Measurements from ENCODE around the gene B3GNT3. TPM values are rescaled to one million over a fixed set of nuclear protein-coding genes. Genes with fewer than 3 reads are reported as not detected.

B3GNT3 gene
- total RNA-seq, 4 donors from 2014 or later, result 4.7 TPM; not detected in 3

DNA sequence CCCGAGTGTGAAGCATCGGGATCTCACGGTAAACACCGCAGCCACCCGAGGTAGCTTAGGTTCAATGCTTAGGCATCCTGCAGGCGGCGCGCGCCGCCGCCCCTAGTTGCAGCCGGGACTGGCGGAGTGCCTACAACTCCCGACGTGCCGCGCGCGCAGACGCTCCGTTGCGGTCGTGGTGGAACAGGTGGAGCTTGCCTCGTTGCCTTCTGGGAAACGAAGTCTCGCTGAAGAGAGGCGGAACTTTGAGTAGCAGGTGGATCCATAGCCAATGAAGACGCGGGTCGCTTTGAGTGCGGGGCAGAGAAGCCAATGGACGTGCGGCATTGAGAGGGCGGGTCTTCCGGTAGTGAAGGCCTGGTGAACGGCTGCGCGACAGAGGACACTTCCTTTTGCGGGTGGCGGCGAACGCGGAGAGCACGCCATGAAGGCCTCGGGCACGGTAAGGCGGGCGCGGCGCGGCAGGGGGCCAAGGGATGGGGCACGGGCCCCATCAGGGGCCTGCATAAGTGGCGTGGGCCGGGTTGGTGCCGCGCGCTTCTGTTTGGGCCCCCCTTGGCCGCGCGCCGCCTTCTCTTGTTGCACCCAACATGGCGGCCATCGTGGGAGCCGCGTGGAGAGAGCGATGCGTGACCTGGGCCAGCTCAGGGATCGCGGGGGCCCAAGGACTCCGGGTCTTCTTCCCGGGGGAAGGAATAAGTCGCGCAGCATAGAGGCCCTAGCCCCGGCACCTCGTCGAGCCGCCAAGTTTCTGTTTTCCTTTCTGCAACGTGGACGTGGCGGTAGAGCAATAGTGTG lies 64.8 kb downstream of the B3GNT3 start, which contains the start of gene RPL18A:
RPL18A (plus strand) TSS at position 378 of the 798 bp plus-strand sequence; CDS start at position 425, 47 bp downstream.
- no peaks in the 10 kb centered on the region for H3K27me3 ChIP-seq
- ATAC-seq, result peak; percentile 100

DNA sequence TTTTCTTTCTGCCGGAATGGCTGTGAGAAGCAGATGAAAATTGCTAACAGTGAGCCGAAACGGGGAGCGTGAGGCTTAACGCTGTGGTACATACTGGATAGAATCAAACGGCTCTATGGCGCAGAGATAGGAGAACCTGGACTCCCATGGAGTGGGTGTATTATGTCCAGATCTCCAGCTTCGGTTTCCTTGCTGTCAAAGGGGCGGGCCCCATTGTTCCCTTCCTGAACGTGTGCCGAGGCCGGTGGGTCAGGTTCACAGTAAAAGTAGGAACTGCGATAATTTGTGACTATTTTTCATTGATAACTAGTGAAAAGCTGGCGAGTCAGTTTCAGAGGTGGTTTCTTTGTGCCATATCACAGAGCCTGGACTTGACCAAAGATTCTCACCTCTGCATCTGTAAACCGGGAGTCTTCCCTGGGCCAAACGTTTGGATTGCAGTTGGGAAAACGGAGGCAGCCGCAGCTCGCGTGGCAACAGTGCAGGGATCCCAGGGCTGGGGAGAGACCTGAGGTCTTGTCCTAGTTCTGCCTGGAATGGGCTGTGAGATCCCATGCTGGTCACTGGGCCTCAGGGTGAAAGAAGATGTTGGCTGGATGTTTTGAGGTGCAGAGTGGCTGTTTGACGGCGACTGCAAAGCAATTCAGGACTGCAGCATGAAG lies 65.5 kb downstream of the B3GNT3 start:
- TF ChIP-seq, protein P1, sequence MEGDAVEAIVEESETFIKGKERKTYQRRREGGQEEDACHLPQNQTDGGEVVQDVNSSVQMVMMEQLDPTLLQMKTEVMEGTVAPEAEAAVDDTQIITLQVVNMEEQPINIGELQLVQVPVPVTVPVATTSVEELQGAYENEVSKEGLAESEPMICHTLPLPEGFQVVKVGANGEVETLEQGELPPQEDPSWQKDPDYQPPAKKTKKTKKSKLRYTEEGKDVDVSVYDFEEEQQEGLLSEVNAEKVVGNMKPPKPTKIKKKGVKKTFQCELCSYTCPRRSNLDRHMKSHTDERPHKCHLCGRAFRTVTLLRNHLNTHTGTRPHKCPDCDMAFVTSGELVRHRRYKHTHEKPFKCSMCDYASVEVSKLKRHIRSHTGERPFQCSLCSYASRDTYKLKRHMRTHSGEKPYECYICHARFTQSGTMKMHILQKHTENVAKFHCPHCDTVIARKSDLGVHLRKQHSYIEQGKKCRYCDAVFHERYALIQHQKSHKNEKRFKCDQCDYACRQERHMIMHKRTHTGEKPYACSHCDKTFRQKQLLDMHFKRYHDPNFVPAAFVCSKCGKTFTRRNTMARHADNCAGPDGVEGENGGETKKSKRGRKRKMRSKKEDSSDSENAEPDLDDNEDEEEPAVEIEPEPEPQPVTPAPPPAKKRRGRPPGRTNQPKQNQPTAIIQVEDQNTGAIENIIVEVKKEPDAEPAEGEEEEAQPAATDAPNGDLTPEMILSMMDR (IDR thresholded peaks at IDR 0.05), result no peak
- TF ChIP-seq POLR2A (IDR thresholded peaks at IDR 0.05), result no peak
- TF ChIP-seq EP300 (IDR thresholded peaks at IDR 0.05), result no peak
- TF ChIP-seq POLR2AphosphoS5 (IDR thresholded peaks at IDR 0.05), result no peak
- 0 to 1% methylated on average over 4 to 17 of the region's 22 CpGs for WGBS, 2 donors (ENCODE audit: low coverage in 1 of 2)
- Histone ChIP-seq H3K4me3 (peak overlapping the region; percentile 93 to 98), H3K27me3 (no peaks in the 10 kb centered on the region), H3K4me1 (peaks cover 0 to 35% (median 8%) of the 10 kb centered on the region in 3 donors), H3K9me3 (no peaks in the 10 kb centered on the region), H3K27ac (peak overlapping the region; percentile 61 to 94 (median 88)), H3K36me3 (peaks cover 0 to 43% of the 10 kb centered on the region in 2 donors)
- no peak for ATAC-seq

More for the DNA sequence above, 64.8 kb downstream of the B3GNT3 start, which contains the start of gene RPL18A:
- peak within 1 kb of the TSS; percentile 61 to 94 (median 88) for H3K27ac ChIP-seq
- H3K9me3 ChIP-seq, result no peaks in the 10 kb centered on the region
- H3K36me3 ChIP-seq, result peaks cover 0 to 35% of the 10 kb centered on the region in 2 donors
- WGBS, 2 donors (ENCODE audit: low coverage in 1 of 2), result 0% methylated on average over 6 to 25 of the region's 80 CpGs
- H3K4me3 ChIP-seq, result peak within 1 kb of the TSS; percentile 93 to 98
- peaks cover 0 to 35% (median 8%) of the 10 kb centered on the region in 3 donors for H3K4me1 ChIP-seq
- TF ChIP-seq EP300 (IDR thresholded peaks at IDR 0.05) (no peak), POLR2A (IDR thresholded peaks at IDR 0.05) (peak; percentile 95 to 97), POLR2AphosphoS5 (IDR thresholded peaks at IDR 0.05) (peak; percentile 98)
- TF ChIP-seq, protein P1 (IDR thresholded peaks at IDR 0.05), result peak in 3 of 4 experiments; percentile 83 to 91 (median 87)

DNA sequence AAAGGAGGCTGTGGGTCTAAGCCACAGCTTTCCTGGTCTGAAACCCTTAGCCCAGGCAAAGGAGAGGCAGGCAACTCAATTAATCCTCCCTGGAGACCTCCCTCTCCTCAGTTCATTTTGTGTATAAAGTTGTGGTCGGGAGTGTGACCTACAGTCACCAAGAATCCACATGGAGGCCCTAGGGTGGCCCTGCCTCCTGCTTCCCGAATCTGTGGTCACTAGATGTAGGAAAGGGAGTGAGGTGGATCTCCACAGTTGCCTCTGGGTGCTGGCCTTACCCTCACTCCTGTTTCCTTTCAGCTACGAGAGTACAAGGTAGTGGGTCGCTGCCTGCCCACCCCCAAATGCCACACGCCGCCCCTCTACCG lies 66.0 kb downstream of the B3GNT3 start:
- WGBS, 2 donors (ENCODE audit: low coverage in 1 of 2), result 0% methylated on average over 1 of the region's 7 CpGs; no CpG with 5 or more reads in 1 of the 2 donors
- TF ChIP-seq POLR2AphosphoS5 (IDR thresholded peaks at IDR 0.05) (no peak), EP300 (IDR thresholded peaks at IDR 0.05) (no peak), POLR2A (IDR thresholded peaks at IDR 0.05) (no peak)
- TF ChIP-seq, protein P1 (IDR thresholded peaks at IDR 0.05), result no peak
- Histone ChIP-seq H3K36me3 (peaks cover 0 to 48% of the 10 kb centered on the region in 2 donors), H3K4me3 (peak overlapping the region; percentile 93 to 98), H3K9me3 (no peaks in the 10 kb centered on the region), H3K4me1 (peaks cover 0 to 35% (median 8%) of the 10 kb centered on the region in 3 donors), H3K27ac (peak overlapping the region in 3 of 4 donors; percentile 86 to 94 (median 89)), H3K27me3 (no peaks in the 10 kb centered on the region)
- ATAC-seq, result no peak

DNA sequence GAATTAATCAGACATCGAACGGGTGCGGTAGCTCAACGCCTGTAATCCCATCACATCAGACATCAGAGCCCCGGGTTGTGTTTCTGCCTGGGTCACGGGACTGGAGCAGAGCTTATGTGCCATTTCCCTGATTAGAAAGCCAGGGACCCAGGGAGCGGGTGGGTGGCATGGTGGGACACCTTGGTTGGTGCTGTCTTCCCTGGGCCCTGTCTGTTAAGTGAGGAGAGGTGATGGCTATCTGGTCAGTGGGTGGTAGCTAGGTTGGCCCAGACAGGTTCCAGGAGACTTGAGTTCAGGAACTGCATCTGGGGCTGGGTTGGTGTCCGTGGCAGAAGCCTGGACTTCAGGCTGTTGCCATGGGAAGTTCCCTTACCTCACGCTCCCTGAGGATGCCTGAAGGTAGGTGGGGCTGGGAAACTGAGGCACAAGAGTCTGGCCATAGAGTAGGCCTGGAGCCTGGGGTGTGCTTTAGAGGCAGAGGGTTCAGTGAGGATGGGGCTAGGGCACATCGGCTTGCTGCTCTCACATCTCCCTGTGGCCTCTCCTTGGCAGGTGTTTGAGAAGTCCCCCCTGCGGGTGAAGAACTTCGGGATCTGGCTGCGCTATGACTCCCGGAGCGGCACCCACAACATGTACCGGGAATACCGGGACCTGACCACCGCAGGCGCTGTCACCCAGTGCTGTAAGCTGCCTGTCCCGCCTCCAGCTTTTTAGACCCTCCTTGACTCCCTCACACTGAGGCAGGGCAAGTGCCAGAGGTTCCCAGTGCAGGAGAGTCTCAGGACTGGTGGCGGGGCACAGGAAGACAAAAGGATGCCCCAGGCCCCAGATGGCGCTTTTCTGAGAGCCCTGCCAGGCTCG lies 66.8 kb downstream of the B3GNT3 start:
- Histone ChIP-seq H3K27me3 (no peaks in the 10 kb centered on the region), H3K27ac (no peak overlapping the region), H3K9me3 (no peaks in the 10 kb centered on the region), H3K36me3 (peaks cover 0 to 52% of the 10 kb centered on the region in 2 donors), H3K4me3 (peak overlapping the region in 1 of 2 donors; percentile 98), H3K4me1 (peaks cover 0 to 35% (median 8%) of the 10 kb centered on the region in 3 donors)
- 72 to 83% methylated on average over 2 to 5 of the region's 23 CpGs for WGBS, 2 donors (ENCODE audit: low coverage in 1 of 2)
- ATAC-seq, result no peak
- TF ChIP-seq EP300 (IDR thresholded peaks at IDR 0.05) (no peak), POLR2AphosphoS5 (IDR thresholded peaks at IDR 0.05) (no peak), POLR2A (IDR thresholded peaks at IDR 0.05) (no peak)
- TF ChIP-seq, protein P1 (IDR thresholded peaks at IDR 0.05), result no peak
